Measurements from ENCODE around the gene IL17B. TPM values are rescaled to one million over a fixed set of nuclear protein-coding genes. Genes with fewer than 3 reads are reported as not detected.

IL17B gene
- polyA plus RNA-seq, 1 donor: 4.0 TPM

DNA sequence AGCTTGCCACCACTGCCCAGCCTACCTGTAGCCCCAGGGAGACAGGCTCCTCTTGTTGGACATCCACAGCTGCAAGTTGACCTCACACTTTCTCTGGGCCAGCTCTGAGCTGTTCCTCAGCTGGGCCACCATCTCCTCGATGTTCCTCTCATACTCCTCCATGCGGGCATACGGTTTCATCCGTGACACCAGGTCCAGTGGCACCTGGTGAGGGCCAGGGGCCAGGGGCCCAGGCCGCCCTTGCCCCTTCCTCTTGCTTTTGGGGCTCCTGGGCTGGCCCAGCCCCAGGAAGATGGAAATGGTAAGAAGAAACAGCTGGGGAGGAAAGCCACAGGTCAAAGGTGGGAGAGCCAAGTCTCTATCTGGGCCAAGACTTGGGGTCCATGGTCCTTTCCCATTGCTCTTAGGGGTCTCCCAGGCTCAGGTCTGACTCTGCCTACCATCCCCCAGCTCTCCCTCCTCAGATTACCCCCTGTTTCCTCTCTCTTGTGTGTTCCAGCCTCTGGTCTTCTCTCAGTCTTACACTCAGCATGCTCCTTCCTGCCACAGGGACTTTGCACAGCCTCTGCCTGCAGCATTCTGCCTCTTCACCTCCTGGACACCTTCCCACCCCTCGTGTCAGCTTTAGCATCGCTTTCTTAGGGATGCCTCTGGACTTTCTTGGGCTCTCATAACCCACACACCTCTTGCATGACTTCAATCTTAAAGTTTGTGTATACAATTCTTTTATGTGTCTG is 2.2 kb downstream of the IL17B start:
- no CpG with 5 or more reads among the region's 7 CpGs for WGBS (ENCODE audit: insufficient coverage, low lambda C conversion rate)
- H3K27ac ChIP-seq (ENCODE audit: low read length): no peak overlapping the region
- H3K4me1 ChIP-seq (ENCODE audit: control insufficient read depth, insufficient read depth, low read length): peaks cover 6% of the 10 kb centered on the region

DNA sequence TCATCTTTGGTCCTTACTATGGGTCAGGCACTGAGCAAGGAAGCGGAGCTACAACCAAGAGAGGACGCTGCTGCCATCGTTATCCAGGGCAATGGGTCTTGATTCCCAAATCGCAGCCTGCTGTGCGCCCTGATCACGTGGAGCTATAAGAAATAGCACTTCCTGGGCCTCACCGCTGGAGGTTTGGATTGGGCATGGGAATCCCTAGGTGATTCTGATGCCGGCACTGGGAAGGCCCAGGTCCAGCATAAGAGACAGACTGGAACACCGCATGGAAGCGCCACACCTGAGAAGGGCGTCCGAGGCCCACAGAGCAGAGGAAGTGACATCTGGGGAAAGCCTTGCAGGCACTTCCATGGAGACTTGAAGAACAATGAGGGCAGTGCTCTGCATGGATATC is 3.0 kb downstream of the IL17B start:
- no peak for DNase-seq
- no peak overlapping the region for H3K27ac ChIP-seq (ENCODE audit: low read length)
- no peak overlapping the region for H3K4me3 ChIP-seq (ENCODE audit: low read length)
- H3K4me1 ChIP-seq (ENCODE audit: control insufficient read depth, insufficient read depth, low read length): peaks cover 5% of the 10 kb centered on the region
- H3K36me3 ChIP-seq (ENCODE audit: control insufficient read depth, insufficient read depth, low read length): no peaks in the 10 kb centered on the region
- H3K27me3 ChIP-seq (ENCODE audit: control insufficient read depth, insufficient read depth, low read length): no peaks in the 10 kb centered on the region
- WGBS (ENCODE audit: insufficient coverage, low lambda C conversion rate): no CpG with 5 or more reads among the region's 12 CpGs
- H3K9me3 ChIP-seq (ENCODE audit: control insufficient read depth, low read depth, low read length): no peaks in the 10 kb centered on the region

More for the DNA sequence above, 2.2 kb downstream of the IL17B start:
- Histone ChIP-seq H3K4me3 (ENCODE audit: low read length) (no peak overlapping the region), H3K36me3 (ENCODE audit: control insufficient read depth, insufficient read depth, low read length) (no peaks in the 10 kb centered on the region), H3K27me3 (ENCODE audit: control insufficient read depth, insufficient read depth, low read length) (no peaks in the 10 kb centered on the region), H3K9me3 (ENCODE audit: control insufficient read depth, low read depth, low read length) (no peaks in the 10 kb centered on the region)
- DNase-seq: no peak

DNA sequence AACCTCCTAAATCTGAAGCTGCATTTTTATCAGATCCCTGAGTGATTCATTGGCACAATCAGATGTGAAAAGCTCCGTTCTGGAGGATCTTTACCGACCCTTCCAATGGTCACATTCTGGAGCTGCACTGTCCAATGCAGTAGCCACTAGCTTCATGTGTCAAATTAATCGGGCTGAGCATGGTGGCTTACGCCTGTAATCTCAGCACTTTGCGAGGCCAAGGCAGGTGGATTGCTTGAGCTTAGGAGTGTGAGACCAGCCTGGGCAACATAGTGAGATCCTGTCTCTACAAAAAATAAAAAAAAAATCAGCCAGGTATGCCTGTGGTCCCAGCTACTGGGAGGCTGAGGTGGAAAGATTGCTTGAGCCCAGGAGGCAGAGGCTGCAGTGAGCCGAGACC is 3.7 kb downstream of the IL17B start:
- no peaks in the 10 kb centered on the region for H3K27me3 ChIP-seq (ENCODE audit: control insufficient read depth, insufficient read depth, low read length)
- peaks cover 7% of the 10 kb centered on the region for H3K4me1 ChIP-seq (ENCODE audit: control insufficient read depth, insufficient read depth, low read length)
- no peak overlapping the region for H3K27ac ChIP-seq (ENCODE audit: low read length)
- WGBS (ENCODE audit: insufficient coverage, low lambda C conversion rate): no CpG with 5 or more reads among the region's 6 CpGs
- H3K4me3 ChIP-seq (ENCODE audit: low read length): no peak overlapping the region
- H3K9me3 ChIP-seq (ENCODE audit: control insufficient read depth, low read depth, low read length): no peaks in the 10 kb centered on the region
- no peaks in the 10 kb centered on the region for H3K36me3 ChIP-seq (ENCODE audit: control insufficient read depth, insufficient read depth, low read length)
- no peak for DNase-seq

DNA sequence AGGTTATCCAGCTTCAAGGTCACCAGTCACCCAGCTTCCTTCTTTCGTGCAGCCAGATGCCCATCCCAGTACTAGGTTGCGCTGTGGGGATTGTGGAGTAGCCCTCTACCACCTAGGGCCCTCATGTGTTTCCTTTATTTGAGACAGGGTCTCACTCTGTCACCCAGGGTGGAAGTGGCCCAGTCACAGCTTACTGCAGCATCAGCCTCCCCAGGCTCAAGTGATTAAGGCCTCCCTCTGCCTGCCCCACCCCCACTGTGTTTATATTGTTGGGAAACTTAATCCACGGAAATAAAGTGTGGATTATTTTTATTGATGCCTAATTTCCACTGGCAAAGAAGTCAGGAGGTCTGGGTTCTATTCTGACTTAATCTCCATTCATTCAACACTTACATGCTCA is 4.3 kb downstream of the IL17B start:
- peaks cover 7% of the 10 kb centered on the region for H3K4me1 ChIP-seq (ENCODE audit: control insufficient read depth, insufficient read depth, low read length)
- H3K9me3 ChIP-seq (ENCODE audit: control insufficient read depth, low read depth, low read length): no peaks in the 10 kb centered on the region
- WGBS (ENCODE audit: insufficient coverage, low lambda C conversion rate): 40% methylated on average over 1 of the region's 3 CpGs
- no peaks in the 10 kb centered on the region for H3K27me3 ChIP-seq (ENCODE audit: control insufficient read depth, insufficient read depth, low read length)
- no peak for DNase-seq
- no peak overlapping the region for H3K4me3 ChIP-seq (ENCODE audit: low read length)
- H3K27ac ChIP-seq (ENCODE audit: low read length): no peak overlapping the region
- H3K36me3 ChIP-seq (ENCODE audit: control insufficient read depth, insufficient read depth, low read length): no peaks in the 10 kb centered on the region

DNA sequence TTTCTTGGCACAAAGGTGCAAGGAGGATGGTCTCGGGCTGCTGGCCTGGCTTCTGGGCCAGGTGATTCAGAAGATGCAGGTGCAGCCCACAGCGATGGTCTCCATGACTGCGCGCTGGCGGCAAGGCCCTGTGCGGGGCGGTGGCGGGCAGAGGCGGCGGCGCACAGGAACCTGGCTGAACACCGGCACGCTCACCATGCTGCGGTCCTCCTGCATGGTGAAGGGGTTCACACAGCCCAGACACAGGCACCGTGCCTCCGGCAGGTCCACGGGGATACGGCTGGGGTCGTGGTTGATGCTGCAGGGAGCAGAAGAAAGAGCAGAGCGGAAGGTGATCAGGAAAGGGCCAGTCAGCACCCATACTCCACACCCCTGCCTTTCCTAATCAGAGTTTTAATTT is 4.8 kb downstream of the IL17B start:
- Histone ChIP-seq H3K4me1 (ENCODE audit: control insufficient read depth, insufficient read depth, low read length) (peaks cover 7% of the 10 kb centered on the region), H3K9me3 (ENCODE audit: control insufficient read depth, low read depth, low read length) (no peaks in the 10 kb centered on the region), H3K27me3 (ENCODE audit: control insufficient read depth, insufficient read depth, low read length) (no peaks in the 10 kb centered on the region), H3K4me3 (ENCODE audit: low read length) (no peak overlapping the region), H3K36me3 (ENCODE audit: control insufficient read depth, insufficient read depth, low read length) (no peaks in the 10 kb centered on the region), H3K27ac (ENCODE audit: low read length) (no peak overlapping the region)
- no peak for DNase-seq
- no CpG with 5 or more reads among the region's 20 CpGs for WGBS (ENCODE audit: insufficient coverage, low lambda C conversion rate)

DNA sequence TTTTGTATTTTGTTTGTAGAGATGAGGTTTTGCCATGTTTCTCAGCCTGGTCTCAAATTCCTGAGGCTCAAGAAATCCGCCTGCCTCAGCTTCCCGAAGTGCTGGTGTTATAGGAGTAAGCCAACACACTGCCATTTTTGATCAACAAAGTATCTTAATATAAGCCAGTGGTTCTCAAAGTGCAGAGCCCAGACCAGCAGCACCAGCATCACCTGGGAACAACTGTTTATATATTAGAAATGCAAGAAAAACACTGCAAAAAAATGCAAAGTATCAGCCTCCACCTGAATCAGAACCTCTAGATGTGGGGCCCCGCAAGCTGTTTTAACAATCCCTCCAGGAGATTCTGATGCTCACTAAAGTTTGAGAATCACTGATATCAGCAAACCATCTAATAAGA is 6.2 kb downstream of the IL17B start:
- Histone ChIP-seq H3K4me3 (ENCODE audit: low read length) (no peak overlapping the region), H3K27ac (ENCODE audit: low read length) (no peak overlapping the region), H3K9me3 (ENCODE audit: control insufficient read depth, low read depth, low read length) (no peaks in the 10 kb centered on the region), H3K27me3 (ENCODE audit: control insufficient read depth, insufficient read depth, low read length) (no peaks in the 10 kb centered on the region), H3K4me1 (ENCODE audit: control insufficient read depth, insufficient read depth, low read length) (peaks cover 7% of the 10 kb centered on the region), H3K36me3 (ENCODE audit: control insufficient read depth, insufficient read depth, low read length) (peaks cover 4% of the 10 kb centered on the region)
- no peak for DNase-seq
- WGBS (ENCODE audit: insufficient coverage, low lambda C conversion rate): no CpG with 5 or more reads among the region's 3 CpGs

DNA sequence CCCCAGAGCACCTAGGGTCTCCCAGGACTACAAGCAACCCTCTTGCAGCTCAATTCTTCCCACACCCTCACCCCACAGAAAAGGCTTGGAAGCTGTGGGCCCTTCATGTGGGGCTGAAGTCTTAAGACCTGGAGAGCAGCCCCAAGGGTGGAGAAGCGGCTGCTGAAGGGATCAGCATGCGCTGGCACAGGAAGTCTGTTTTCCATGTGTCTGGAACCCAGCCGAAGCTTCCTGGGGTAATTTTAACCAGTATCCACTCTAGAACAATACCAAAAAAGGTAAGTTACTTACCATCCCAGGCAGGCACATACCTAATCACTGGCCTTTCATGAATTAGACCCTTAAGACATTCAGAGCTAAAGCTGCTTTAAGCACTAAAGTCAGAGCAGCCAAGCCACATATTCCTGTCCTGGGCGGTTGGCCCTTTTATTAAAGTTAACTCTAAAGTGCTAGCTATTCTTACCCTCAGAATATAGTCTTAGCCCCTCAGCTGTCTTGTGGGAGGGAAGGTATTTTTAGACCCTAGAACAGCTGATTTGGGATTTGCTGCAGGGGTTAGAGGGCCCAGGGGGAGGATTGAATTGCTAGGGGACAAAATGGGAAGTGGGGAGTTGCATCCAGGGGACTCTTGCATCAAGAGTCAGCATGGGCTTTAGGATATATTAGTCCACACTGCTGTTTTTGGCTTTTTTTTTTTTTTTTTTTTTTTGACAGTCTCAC is 6.9 kb downstream of the IL17B start:
- Histone ChIP-seq H3K27ac (ENCODE audit: low read length) (no peak overlapping the region), H3K4me3 (ENCODE audit: low read length) (no peak overlapping the region), H3K36me3 (ENCODE audit: control insufficient read depth, insufficient read depth, low read length) (peaks cover 4% of the 10 kb centered on the region), H3K27me3 (ENCODE audit: control insufficient read depth, insufficient read depth, low read length) (no peaks in the 10 kb centered on the region), H3K4me1 (ENCODE audit: control insufficient read depth, insufficient read depth, low read length) (peaks cover 13% of the 10 kb centered on the region), H3K9me3 (ENCODE audit: control insufficient read depth, low read depth, low read length) (no peaks in the 10 kb centered on the region)
- no peak for DNase-seq
- no CpG with 5 or more reads among the region's 4 CpGs for WGBS (ENCODE audit: insufficient coverage, low lambda C conversion rate)

DNA sequence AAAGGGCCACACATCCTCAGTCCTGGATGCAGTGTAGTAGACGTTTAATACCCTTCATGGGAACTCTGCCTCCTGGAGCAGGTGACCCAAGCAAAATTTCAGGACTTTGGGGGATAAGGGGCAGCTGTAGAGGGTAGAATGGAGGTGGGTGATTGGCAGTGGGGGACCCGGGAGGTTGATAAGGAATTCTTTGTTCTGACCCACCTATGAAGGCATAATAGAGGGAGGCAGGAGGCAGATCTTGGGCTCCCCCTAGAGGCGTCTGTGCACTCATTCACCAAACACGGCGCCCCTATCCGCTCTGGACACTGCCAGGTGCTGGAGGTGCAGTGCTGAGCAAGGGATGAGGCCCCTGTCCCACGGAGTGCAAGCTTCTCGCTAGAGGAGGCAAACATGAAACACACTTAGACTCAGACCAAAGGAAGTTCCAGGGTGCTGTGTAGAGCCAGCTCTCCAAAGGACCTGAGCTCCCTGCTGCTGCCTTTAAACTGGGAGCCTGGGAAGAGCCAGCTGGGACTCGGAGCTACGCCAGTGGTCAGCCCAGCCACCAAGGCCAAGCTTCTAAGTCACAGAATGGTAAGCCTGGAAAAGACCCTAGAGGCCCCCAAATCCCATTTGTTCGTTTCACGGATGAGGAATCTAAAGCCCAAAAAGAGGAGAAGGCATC is 7.7 kb downstream of the IL17B start:
- peak in 1 of 2 donors; percentile 48 for DNase-seq
- H3K4me1 ChIP-seq (ENCODE audit: control insufficient read depth, insufficient read depth, low read length): peaks cover 16% of the 10 kb centered on the region
- peaks cover 4% of the 10 kb centered on the region for H3K36me3 ChIP-seq (ENCODE audit: control insufficient read depth, insufficient read depth, low read length)
- H3K27ac ChIP-seq (ENCODE audit: low read length): no peak overlapping the region
- H3K27me3 ChIP-seq (ENCODE audit: control insufficient read depth, insufficient read depth, low read length): no peaks in the 10 kb centered on the region
- WGBS (ENCODE audit: insufficient coverage, low lambda C conversion rate): no CpG with 5 or more reads among the region's 12 CpGs
- H3K9me3 ChIP-seq (ENCODE audit: control insufficient read depth, low read depth, low read length): no peaks in the 10 kb centered on the region
- H3K4me3 ChIP-seq (ENCODE audit: low read length): no peak overlapping the region

DNA sequence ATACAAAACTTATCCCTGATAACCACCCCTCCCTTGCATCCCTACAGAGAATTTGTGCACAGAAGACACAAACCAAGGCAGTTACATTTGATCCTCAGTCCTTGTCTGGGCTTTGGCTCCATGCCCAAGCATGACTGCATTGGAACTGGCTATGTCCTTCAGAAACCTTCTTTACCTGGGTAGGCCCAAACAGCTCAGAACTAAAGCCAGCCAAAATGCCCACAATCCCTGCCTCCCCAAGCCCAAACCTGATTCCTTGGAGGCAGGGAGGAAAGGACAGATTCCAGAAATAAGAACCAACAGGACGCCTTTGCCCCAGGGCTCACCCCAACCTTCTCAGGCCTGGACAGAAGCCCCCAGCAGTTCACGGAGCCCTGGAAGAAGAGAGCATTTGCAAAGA is 8.2 kb downstream of the IL17B start:
- no peak for DNase-seq
- no peak overlapping the region for H3K4me3 ChIP-seq (ENCODE audit: low read length)
- no peak overlapping the region for H3K27ac ChIP-seq (ENCODE audit: low read length)
- peaks cover 19% of the 10 kb centered on the region for H3K4me1 ChIP-seq (ENCODE audit: control insufficient read depth, insufficient read depth, low read length)
- no peaks in the 10 kb centered on the region for H3K27me3 ChIP-seq (ENCODE audit: control insufficient read depth, insufficient read depth, low read length)
- H3K36me3 ChIP-seq (ENCODE audit: control insufficient read depth, insufficient read depth, low read length): peaks cover 4% of the 10 kb centered on the region
- H3K9me3 ChIP-seq (ENCODE audit: control insufficient read depth, low read depth, low read length): no peaks in the 10 kb centered on the region
- WGBS (ENCODE audit: insufficient coverage, low lambda C conversion rate): no CpG with 5 or more reads among the region's 2 CpGs

DNA sequence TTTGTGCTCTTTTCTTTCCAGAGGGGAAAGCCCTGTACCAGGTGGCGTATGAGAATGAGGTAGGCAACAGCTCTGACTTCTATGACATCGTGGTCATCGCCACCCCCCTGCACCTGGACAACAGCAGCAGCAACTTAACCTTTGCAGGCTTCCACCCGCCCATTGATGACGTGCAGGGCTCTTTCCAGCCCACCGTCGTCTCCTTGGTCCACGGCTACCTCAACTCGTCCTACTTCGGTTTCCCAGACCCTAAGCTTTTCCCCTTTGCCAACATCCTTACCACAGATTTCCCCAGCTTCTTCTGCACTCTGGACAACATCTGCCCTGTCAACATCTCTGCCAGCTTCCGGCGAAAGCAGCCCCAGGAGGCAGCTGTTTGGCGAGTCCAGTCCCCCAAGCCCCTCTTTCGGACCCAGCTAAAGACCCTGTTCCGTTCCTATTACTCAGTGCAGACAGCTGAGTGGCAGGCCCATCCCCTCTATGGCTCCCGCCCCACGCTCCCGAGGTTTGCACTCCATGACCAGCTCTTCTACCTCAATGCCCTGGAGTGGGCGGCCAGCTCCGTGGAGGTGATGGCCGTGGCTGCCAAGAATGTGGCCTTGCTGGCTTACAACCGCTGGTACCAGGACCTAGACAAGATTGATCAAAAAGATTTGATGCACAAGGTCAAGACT is 11.0 kb downstream of the IL17B start:
- no peak for DNase-seq
- Histone ChIP-seq H3K4me3 (ENCODE audit: low read length) (no peak overlapping the region), H3K9me3 (ENCODE audit: control insufficient read depth, low read depth, low read length) (no peaks in the 10 kb centered on the region), H3K4me1 (ENCODE audit: control insufficient read depth, insufficient read depth, low read length) (peaks cover 19% of the 10 kb centered on the region), H3K36me3 (ENCODE audit: control insufficient read depth, insufficient read depth, low read length) (peaks cover 4% of the 10 kb centered on the region), H3K27me3 (ENCODE audit: control insufficient read depth, insufficient read depth, low read length) (no peaks in the 10 kb centered on the region), H3K27ac (ENCODE audit: low read length) (no peak overlapping the region)
- no CpG with 5 or more reads among the region's 22 CpGs for WGBS (ENCODE audit: insufficient coverage, low lambda C conversion rate)

Data from large intestine (tissue), 3 donors.